B cell (primary cell): ENCODE results near the gene TRIM2. TPM values are rescaled to one million over a fixed set of nuclear protein-coding genes. Genes with fewer than 3 reads are reported as not detected.

Experiments used
- ATAC-seq: fragments of 200-7000 bp; cut with Tn5 transposase; one replicate; pipeline ENCODE4 v1.10.0; 2021; ENCODE audit warnings: low read depth, mild to moderate bottlenecking, moderate number of reproducible peaks, moderate library complexity
- CTCF ChIA-PET: fragments of 350-600 bp; sonication (Branson Sonifier 250); formaldehyde crosslinking; loops from one replicate; lab custom pipeline; 2021; ENCODE audit warnings: antibody characterized with exemption, inconsistent platforms; lab: Charles Lee
- POLR2A ChIA-PET: fragments of 350-600 bp; sonication (Branson Sonifier 250); formaldehyde crosslinking; loops from one replicate; lab custom pipeline; 2021; ENCODE audit warnings: antibody characterized with exemption; lab: Charles Lee
- DNase-seq: peaks from one replicate; pipeline ENCODE4 v3.0.0; 2013
- H2AFZ ChIP-seq: 2 replicates; pipeline ENCODE4 v1.6.1; 2012; ENCODE audit warnings: mild to moderate bottlenecking, low read depth, low read length; ENCODE audit not compliant: insufficient read depth, poor library complexity, severe bottlenecking
- H3K27ac ChIP-seq, 2 donors: 1 replicate in 1 of 2; 2 replicates in 1 of 2; pipeline ENCODE4 v1.5.1; 2012 to 2013; ENCODE audit warnings: low read length in 2 of 2, mild to moderate bottlenecking in 2 of 2, moderate library complexity in 1 of 2
- H3K27me3 ChIP-seq, 4 experiments: fragments of 200-600 bp in 1 of 4; sonication (generic) in 1 of 4; replicated peaks in 1 of 4; 1 replicate in 2 of 4; 2 replicates in 2 of 4; pipeline versions ENCODE4 v1.6.1 to v1.7.0; 2013 to 2016; ENCODE audit warnings: low read length in 3 of 4, mild to moderate bottlenecking in 2 of 4, mixed read lengths in 1 of 4, moderate library complexity in 1 of 4; ENCODE audit not compliant: insufficient read depth in 4 of 4, control insufficient read depth in 3 of 4; ENCODE audit errors: control extremely low read depth in 1 of 4
- H3K36me3 ChIP-seq, 2 experiments: replicated peaks in 1 of 2; 1 replicate in 1 of 2; 2 replicates in 1 of 2; pipeline versions ENCODE4 v1.6.1 to v1.7.1; 2013; ENCODE audit warnings: low read length in 1 of 2; ENCODE audit not compliant: insufficient read depth in 2 of 2, control insufficient read depth in 1 of 2; ENCODE audit errors: control extremely low read depth in 1 of 2, extremely low read depth in 1 of 2
- H3K4me1 ChIP-seq, 2 donors: fragments of 200-600 bp in 1 of 2; sonication (generic) in 1 of 2; 1 replicate in 1 of 2; 2 replicates in 1 of 2; pipeline versions ENCODE4 v1.5.1 to v1.6.1; 2013 to 2017; ENCODE audit warnings: low read length in 2 of 2; ENCODE audit not compliant: control insufficient read depth in 2 of 2, insufficient read depth in 2 of 2
- H3K4me2 ChIP-seq: replicated peaks from 2 replicates; pipeline ENCODE3; 2012; ENCODE audit warnings: mild to moderate bottlenecking, low read depth, low read length; ENCODE audit not compliant: poor library complexity, severe bottlenecking
- H3K4me3 ChIP-seq, 5 experiments: fragments of 200-600 bp in 1 of 5; sonication (generic) in 1 of 5; 1 replicate in 3 of 5; 2 replicates in 2 of 5; pipeline versions ENCODE4 v1.5.1 to v1.7.0; 2011 to 2016; ENCODE audit warnings: low read length in 4 of 5, mild to moderate bottlenecking in 4 of 5, low read depth in 2 of 5, control low read depth in 1 of 5, moderate library complexity in 1 of 5; ENCODE audit not compliant: insufficient read depth in 1 of 5; ENCODE audit errors: control extremely low read depth in 1 of 5, extremely low read depth in 1 of 5
- H3K79me2 ChIP-seq: fragments of 200-600 bp; sonication (generic); one replicate; pipeline ENCODE4 v1.6.0; 2016; ENCODE audit warnings: low read length; ENCODE audit not compliant: control insufficient read depth, insufficient read depth
- H3K9ac ChIP-seq: fragments of 200-600 bp; sonication (generic); 2 replicates; pipeline ENCODE4 v1.6.1; 2017; ENCODE audit warnings: mild to moderate bottlenecking, low read length, moderate library complexity
- H3K9me3 ChIP-seq, 3 donors: one replicate each; pipeline versions ENCODE4 v1.6.1 to v1.7.1; 2013; ENCODE audit warnings: low read length in 2 of 3; ENCODE audit not compliant: control insufficient read depth in 2 of 3, insufficient read depth in 1 of 3; ENCODE audit errors: control extremely low read depth in 1 of 3
- H4K20me1 ChIP-seq: 2 replicates; pipeline ENCODE4 v1.6.0; 2012; ENCODE audit warnings: mild to moderate bottlenecking, low read length; ENCODE audit not compliant: insufficient read depth, control insufficient read depth, poor library complexity, severe bottlenecking
- H3K27ac Mint-ChIP-seq: one replicate; pipeline ENCODE4 v1.8.0; 2021; ENCODE audit warnings: mixed read lengths
- H3K27me3 Mint-ChIP-seq: one replicate; pipeline ENCODE4 v1.8.0; 2021; ENCODE audit warnings: mixed read lengths
- H3K4me1 Mint-ChIP-seq: one replicate; pipeline ENCODE4 v1.8.0; 2021; ENCODE audit warnings: mixed read lengths
- H3K4me3 Mint-ChIP-seq: one replicate; pipeline ENCODE4 v1.8.0; 2021; ENCODE audit warnings: mixed read lengths
- H3K9me3 Mint-ChIP-seq: one replicate; pipeline ENCODE4 v1.8.0; 2022; ENCODE audit warnings: mixed read lengths; ENCODE audit not compliant: insufficient read depth
- EZH2 ChIP-seq: IDR thresholded peaks from 2 replicates; pipeline ENCODE4 v1.6.1; 2012; ENCODE audit warnings: borderline replicate concordance, low read depth, mild to moderate bottlenecking, moderate library complexity, low read length; ENCODE audit not compliant: insufficient read depth, poor library complexity, severe bottlenecking
- WGBS: methylation state at CpG from one replicate; pipeline ENCODE4 v1.1.5; 2013; ENCODE audit warnings: missing lambda C conversion rate; ENCODE audit not compliant: insufficient coverage; 5-methylcytosine and 5-hydroxymethylcytosine counted together
- intact Hi-C: fragments of 100-400 bp; cut with micrococcal nuclease; formaldehyde crosslinking; loops from one replicate; pipeline ENCODE4 v1.10.0; 2022
- polyA plus RNA-seq: library from polyadenylated mRNA; depleted of rRNA; stranded (reverse); fragments of >200 nt; gene quantifications from 2 replicates; pipeline ENCODE4 v1.2.3, GENCODE V29; 2012
- total RNA-seq, 2 donors: library from RNA; stranded (reverse); fragments of 120-200 nt in 1 of 2; gene quantifications; 1 replicate in 1 of 2; 2 replicates in 1 of 2; pipeline versions ENCODE4 v1.2.3 to v1.2.4, GENCODE V29; 2013 to 2022
- TF ChIP-seq, protein P1 (sequence below): fragments of 200-600 bp; IDR thresholded peaks from one replicate; pipeline ENCODE4 v1.8.0; 2022; ENCODE audit warnings: antibody characterized with exemption, mild to moderate bottlenecking

Gene TRIM2
- total and polyA plus RNA-seq, 2 donors (not counting 1 experiment from before 2014, with no cell fraction given) = 1.2 to 6.4 TPM

DNA sequence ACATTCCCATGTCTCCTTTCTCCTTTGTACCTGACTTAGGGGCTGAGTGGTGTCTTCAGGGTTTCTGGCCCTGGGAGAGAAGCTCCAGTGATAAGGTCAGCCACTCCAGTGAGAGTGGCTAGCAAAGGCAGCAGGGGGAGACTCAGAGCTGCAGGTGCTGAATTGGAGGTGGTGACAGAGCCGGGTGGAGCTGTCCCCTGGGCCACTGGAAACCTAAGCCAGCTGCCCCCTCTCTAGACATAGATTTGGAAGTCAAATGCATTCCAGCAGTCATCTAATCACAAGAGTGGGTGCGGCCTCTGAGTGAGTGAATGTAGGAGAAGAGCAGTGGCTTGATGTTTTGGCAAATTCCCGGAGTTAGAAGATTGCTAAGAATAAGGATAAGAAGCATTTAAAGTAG lies 28.5 kb downstream of the TRIM2 start:
- ATAC-seq = no peak
- no peak for TF ChIP-seq EZH2
- TF ChIP-seq, protein P1, sequence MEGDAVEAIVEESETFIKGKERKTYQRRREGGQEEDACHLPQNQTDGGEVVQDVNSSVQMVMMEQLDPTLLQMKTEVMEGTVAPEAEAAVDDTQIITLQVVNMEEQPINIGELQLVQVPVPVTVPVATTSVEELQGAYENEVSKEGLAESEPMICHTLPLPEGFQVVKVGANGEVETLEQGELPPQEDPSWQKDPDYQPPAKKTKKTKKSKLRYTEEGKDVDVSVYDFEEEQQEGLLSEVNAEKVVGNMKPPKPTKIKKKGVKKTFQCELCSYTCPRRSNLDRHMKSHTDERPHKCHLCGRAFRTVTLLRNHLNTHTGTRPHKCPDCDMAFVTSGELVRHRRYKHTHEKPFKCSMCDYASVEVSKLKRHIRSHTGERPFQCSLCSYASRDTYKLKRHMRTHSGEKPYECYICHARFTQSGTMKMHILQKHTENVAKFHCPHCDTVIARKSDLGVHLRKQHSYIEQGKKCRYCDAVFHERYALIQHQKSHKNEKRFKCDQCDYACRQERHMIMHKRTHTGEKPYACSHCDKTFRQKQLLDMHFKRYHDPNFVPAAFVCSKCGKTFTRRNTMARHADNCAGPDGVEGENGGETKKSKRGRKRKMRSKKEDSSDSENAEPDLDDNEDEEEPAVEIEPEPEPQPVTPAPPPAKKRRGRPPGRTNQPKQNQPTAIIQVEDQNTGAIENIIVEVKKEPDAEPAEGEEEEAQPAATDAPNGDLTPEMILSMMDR = no peak
- CTCF ChIA-PET = no interaction called here

GRCh38 chr4:153233761-153234371 lies 29.6 kb downstream of the TRIM2 start:
- Histone ChIP-seq H3K27me3 (no peaks in the 10 kb centered on the region), H3K79me2 (no peaks in the 10 kb centered on the region), H3K9ac (no peak overlapping the region), H3K9me3 (no peaks in the 10 kb centered on the region), H3K4me2 (no peak overlapping the region), H2AFZ (no peak overlapping the region), H3K27ac (no peak overlapping the region), H3K4me1 (no peaks in the 10 kb centered on the region), H4K20me1 (no peaks in the 10 kb centered on the region), H3K4me3 (no peak overlapping the region), H3K36me3 (peaks cover 0 to 2% of the 10 kb centered on the region in 2 experiments)
- DNase-seq (no peak), ATAC-seq (no peak)
- CTCF ChIA-PET = no interaction called here
- no peak overlapping the region for H3K4me3 Mint-ChIP-seq
- TF ChIP-seq, protein P1 = no peak
- no peak for TF ChIP-seq EZH2
- POLR2A ChIA-PET = no interaction called here
- no peak overlapping the region for H3K27ac Mint-ChIP-seq
- no peaks in the 10 kb centered on the region for H3K9me3 Mint-ChIP-seq
- 16% methylated on average over 2 of the region's 5 CpGs for WGBS
- intact Hi-C loops = no loop called here
- H3K27me3 Mint-ChIP-seq = peaks cover 19% of the 10 kb centered on the region
- H3K4me1 Mint-ChIP-seq = peaks cover 4% of the 10 kb centered on the region

More for the DNA sequence above, 28.5 kb downstream of the TRIM2 start:
- Mint-ChIP-seq H3K4me3 (no peak overlapping the region), H3K9me3 (no peaks in the 10 kb centered on the region), H3K27me3 (peaks cover 19% of the 10 kb centered on the region), H3K4me1 (peaks cover 4% of the 10 kb centered on the region), H3K27ac (no peak overlapping the region)
- Histone ChIP-seq H3K36me3 (peaks cover 0 to 2% of the 10 kb centered on the region in 2 experiments), H3K4me1 (no peaks in the 10 kb centered on the region), H3K9ac (no peak overlapping the region), H3K4me2 (no peak overlapping the region), H4K20me1 (no peaks in the 10 kb centered on the region), H2AFZ (no peak overlapping the region), H3K79me2 (no peaks in the 10 kb centered on the region), H3K4me3 (no peak overlapping the region), H3K9me3 (no peaks in the 10 kb centered on the region), H3K27ac (no peak overlapping the region), H3K27me3 (no peaks in the 10 kb centered on the region)
- POLR2A ChIA-PET = no interaction called here
- DNase-seq = no peak
- intact Hi-C loops = no loop called here
- 100% methylated on average over 2 of the region's 3 CpGs for WGBS
